Endothelial cell of umbilical vein (primary cell): Measurements from ENCODE around the gene ZFAND6. TPM values are rescaled to one million over a fixed set of nuclear protein-coding genes. Genes with fewer than 3 reads are reported as not detected.

Source experiments
- BruUV-seq: library from RNA; stranded (reverse); fragments of 400-500 nt; replicated peaks from 2 replicates; lab custom pipeline; 2021; lab: Mats Ljungman, UMichigan
- CTCF ChIA-PET: fragments of 300-600, 350-600 bp; sonication (Branson Sonifier 250); formaldehyde crosslinking; loops from one replicate; lab custom pipeline; 2021; ENCODE audit warnings: antibody characterized with exemption, inconsistent platforms; lab: Charles Lee
- POLR2A ChIA-PET: fragments of 300-600, 350-600 bp; sonication (Branson Sonifier 250); formaldehyde crosslinking; loops from one replicate; lab custom pipeline; 2021; ENCODE audit warnings: antibody characterized with exemption, inconsistent platforms; lab: Charles Lee
- DNase-seq: peaks from one replicate; pipeline ENCODE4 v3.0.0-alpha.2; 2011; ENCODE audit warnings: low read depth, low spot score
- FAIRE-seq: peaks from 2 replicates; lab custom pipeline; 2011; peaks lifted over from hg19 to GRCh38; lab: Jason Lieb, UNC
- H2AFZ ChIP-seq: 2 replicates; pipeline ENCODE4 v1.6.0; 2012; ENCODE audit warnings: low read depth, low read length, control low read depth, inconsistent platforms
- H3K27ac ChIP-seq: 2 replicates; pipeline ENCODE4 v1.5.1; 2011; ENCODE audit warnings: low read depth, mild to moderate bottlenecking, control low read depth, low read length, moderate library complexity; ENCODE audit not compliant: insufficient read depth
- H3K27me3 ChIP-seq, 2 experiments: 2 replicates each; pipeline versions ENCODE4 v1.6.0 to v1.6.1; 2011; ENCODE audit warnings: low read length in 2 of 2, mixed read lengths in 1 of 2; ENCODE audit not compliant: control insufficient read depth in 2 of 2, insufficient read depth in 2 of 2
- H3K36me3 ChIP-seq, 2 experiments: 2 replicates in 1 of 2; 3 replicates in 1 of 2; pipeline ENCODE4 v1.5.1; 2011; ENCODE audit warnings: low read length in 2 of 2, mild to moderate bottlenecking in 1 of 2, moderate library complexity in 1 of 2; ENCODE audit not compliant: control insufficient read depth in 2 of 2, insufficient read depth in 2 of 2; ENCODE audit errors: extremely low read depth in 1 of 2
- H3K4me1 ChIP-seq: 3 replicates; pipeline ENCODE4 v1.5.1; 2011; ENCODE audit warnings: mild to moderate bottlenecking, low read length; ENCODE audit not compliant: control insufficient read depth, insufficient read depth; ENCODE audit errors: extremely low read depth
- H3K4me2 ChIP-seq: 2 replicates; pipeline ENCODE4 v1.6.1; 2011; ENCODE audit warnings: low read length, control low read depth, mixed read lengths; ENCODE audit not compliant: insufficient read depth
- H3K4me3 ChIP-seq, 3 experiments: fragments of 200-600 bp in 1 of 3; sonication (generic), shearing (Covaris generic) in 1 of 3; replicated peaks in 1 of 3; 2 replicates each; pipeline ENCODE4 v1.5.1; 2011 to 2016; ENCODE audit warnings: control low read depth in 3 of 3, low read length in 3 of 3, mild to moderate bottlenecking in 2 of 3, inconsistent platforms in 1 of 3, low read depth in 1 of 3, moderate library complexity in 1 of 3; ENCODE audit not compliant: insufficient read depth in 1 of 3
- H3K79me2 ChIP-seq: 2 replicates; pipeline ENCODE4 v1.6.0; 2012; ENCODE audit warnings: low read length, inconsistent platforms; ENCODE audit not compliant: control insufficient read depth, insufficient read depth
- H3K9ac ChIP-seq: replicated peaks from 2 replicates; pipeline ENCODE3; 2011; ENCODE audit warnings: low read length, control low read depth; ENCODE audit not compliant: insufficient read depth; ENCODE audit errors: extremely low read depth
- H3K9me1 ChIP-seq: replicated peaks from 3 replicates; pipeline ENCODE4 v1.6.0; 2011; ENCODE audit warnings: mild to moderate bottlenecking, low read length; ENCODE audit not compliant: control insufficient read depth, insufficient read depth; ENCODE audit errors: extremely low read depth
- H3K9me3 ChIP-seq: replicated peaks from 2 replicates; pipeline ENCODE4 v1.5.1; 2012; ENCODE audit warnings: low read length, inconsistent platforms; ENCODE audit not compliant: control insufficient read depth, insufficient read depth
- H4K20me1 ChIP-seq: replicated peaks from 2 replicates; pipeline ENCODE3; 2011; ENCODE audit warnings: mild to moderate bottlenecking, low read length; ENCODE audit not compliant: control insufficient read depth, insufficient read depth; ENCODE audit errors: extremely low read depth
- CTCF ChIP-seq, 2 donors: IDR thresholded peaks; 1 replicate in 1 of 2; 2 replicates in 1 of 2; pipeline ENCODE4 v1.5.1; 2011; ENCODE audit warnings: low read length in 2 of 2, mild to moderate bottlenecking in 2 of 2, moderate library complexity in 2 of 2, control low read depth in 1 of 2, inconsistent platforms in 1 of 2, low read depth in 1 of 2; ENCODE audit not compliant: insufficient read depth in 1 of 2; ENCODE audit errors: extremely low read depth in 1 of 2
- EZH2 ChIP-seq: IDR thresholded peaks from 2 replicates; pipeline ENCODE4 v1.6.1; 2012; ENCODE audit warnings: borderline replicate concordance, low read depth, mild to moderate bottlenecking, moderate library complexity, low read length, inconsistent platforms; ENCODE audit not compliant: severe bottlenecking
- FOS ChIP-seq: IDR thresholded peaks from 2 replicates; pipeline ENCODE4 v1.6.1; 2011; ENCODE audit warnings: mild to moderate bottlenecking, low read length, moderate library complexity, borderline replicate concordance; ENCODE audit not compliant: insufficient read depth
- GATA2 ChIP-seq: IDR thresholded peaks from 2 replicates; pipeline ENCODE4 v1.7.0; 2011; ENCODE audit warnings: low read depth, mild to moderate bottlenecking, moderate library complexity, mixed read lengths, low read length; ENCODE audit not compliant: insufficient read length, insufficient read depth
- JUN ChIP-seq: IDR thresholded peaks from 2 replicates; pipeline ENCODE4 v1.6.1; 2011; ENCODE audit warnings: borderline replicate concordance, low read depth; ENCODE audit not compliant: insufficient read length, insufficient read depth
- MYC ChIP-seq: IDR thresholded peaks from one replicate; pipeline ENCODE4 v1.6.1; 2011; ENCODE audit warnings: mild to moderate bottlenecking, low read depth, low read length
- POLR2A ChIP-seq: IDR thresholded peaks from 2 replicates; pipeline ENCODE4 v1.6.1; 2012; ENCODE audit warnings: low read depth, mild to moderate bottlenecking, control low read depth, low read length
- POLR2AphosphoS5 ChIP-seq: IDR thresholded peaks from 2 replicates; pipeline ENCODE4 v1.6.1; 2012; ENCODE audit warnings: low read depth, mild to moderate bottlenecking, control low read depth, low read length, moderate library complexity; ENCODE audit not compliant: insufficient read depth
- dilution Hi-C: fragments of 300-500 bp; cut with MboI; formaldehyde crosslinking; loops from one replicate; pipeline ENCODE4 v1.15.0; 2019; ENCODE audit warnings: low sequenced_read_pairs; ENCODE audit not compliant: extremely low pct_ligation_motif_present
- intact Hi-C: fragments of 100-400 bp; cut with micrococcal nuclease; formaldehyde crosslinking; loops from one replicate; pipeline ENCODE4 v1.10.0; 2022
- polyA plus RNA-seq, 4 experiments: library from polyadenylated mRNA; depleted of rRNA in 3 of 4; stranded (reverse) in 3 of 4; unstranded in 1 of 4; fragments of >200 nt; gene quantifications; 2 replicates each; pipeline versions ENCODE4 v1.2.1 to v1.2.3, GENCODE V29; 2011 to 2012; ENCODE audit warnings: missing spikeins in 1 of 4
- total RNA-seq: library from RNA; stranded (reverse); gene quantifications from 2 replicates; pipeline ENCODE4 v1.2.3, GENCODE V29; 2021
- TF ChIP-seq, protein P1 (sequence below): IDR thresholded peaks from 2 replicates; pipeline ENCODE4 v1.6.1; 2011; ENCODE audit not compliant: insufficient read depth, insufficient read length

The ZFAND6 gene
- total and polyA plus RNA-seq, 2 donors (not counting 3 experiments of a cell fraction or from before 2014, with no cell fraction given), result 50.3 to 97.9 TPM

DNA sequence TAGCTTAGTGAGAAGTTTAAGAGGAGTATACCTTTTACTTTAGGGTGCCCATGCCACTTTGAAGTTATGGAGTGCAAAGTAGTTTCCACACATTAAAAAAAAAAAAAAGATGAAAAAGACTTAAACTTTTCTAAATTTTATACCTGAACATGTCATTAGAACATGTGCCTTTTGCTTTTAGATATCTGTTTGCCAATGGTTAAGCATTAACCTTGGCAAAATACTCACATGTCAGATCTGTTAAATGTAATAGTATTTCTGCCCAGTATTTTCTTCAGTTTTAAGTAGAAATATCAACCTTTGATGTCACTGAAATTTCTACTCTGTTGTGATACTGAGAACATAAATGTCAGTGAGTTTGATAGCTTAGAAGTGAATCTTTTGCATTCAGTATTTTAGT is 12.2 kb downstream of the ZFAND6 start:
- H3K9ac ChIP-seq, result no peak overlapping the region
- dilution Hi-C loops, result no loop called here

GRCh38 chr15:80072285-80072994 is 13.0 kb downstream of the ZFAND6 start:
- CTCF ChIA-PET, result interaction anchor here (0.7 to 2.8 kb wide), 10 partner anchors 8 to 177 kb away, joined by 3 to 23 read pairs (median 3); partner anchors contain the start of gene ZFAND6
- DNase-seq (peak; percentile 95), FAIRE-seq (peak; percentile 69)
- Histone ChIP-seq H3K36me3 (no peaks in the 10 kb centered on the region), H3K9me3 (no peaks in the 10 kb centered on the region), H3K79me2 (peaks cover 92% of the 10 kb centered on the region), H3K4me3 (peak overlapping the region; percentile 34 to 98 (median 92)), H3K9me1 (no peaks in the 10 kb centered on the region), H3K9ac (peak overlapping the region; percentile 87), H3K27ac (peak overlapping the region; percentile 32), H3K4me1 (peaks cover 16% of the 10 kb centered on the region), H2AFZ (no peak overlapping the region), H3K4me2 (peak overlapping the region; percentile 100), H3K27me3 (no peaks in the 10 kb centered on the region), H4K20me1 (peaks cover 2% of the 10 kb centered on the region)
- intact Hi-C loops (loop anchor here (1.0 kb wide), 2 partner anchors 13 to 39 kb away; partner anchors contain the start of gene ZFAND6), dilution Hi-C loops (no loop called here)
- TF ChIP-seq GATA2 (no peak), MYC (no peak), POLR2A (no peak), FOS (no peak), CTCF (IDR thresholded peaks at IDR 0.05; ENCODE audit: extremely low read depth in 1 of 2, insufficient read depth in 1 of 2, low read depth in 1 of 2, low read length in 2 of 2) (no peak), EZH2 (no peak), POLR2AphosphoS5 (no peak), JUN (no peak)
- TF ChIP-seq, protein P1, sequence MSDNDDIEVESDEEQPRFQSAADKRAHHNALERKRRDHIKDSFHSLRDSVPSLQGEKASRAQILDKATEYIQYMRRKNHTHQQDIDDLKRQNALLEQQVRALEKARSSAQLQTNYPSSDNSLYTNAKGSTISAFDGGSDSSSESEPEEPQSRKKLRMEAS, result no peak
- TSS peak; percentile 54 for BruUV-seq
- POLR2A ChIA-PET, result interaction anchor here (0.9 to 2.2 kb wide), 2 partner anchors 10 to 13 kb away, joined by 5 to 7 read pairs; partner anchors contain the start of gene ZFAND6

More for the DNA sequence above, 12.2 kb downstream of the ZFAND6 start:
- Histone ChIP-seq H3K4me1 (peaks cover 16% of the 10 kb centered on the region), H2AFZ (no peak overlapping the region), H3K9me1 (no peaks in the 10 kb centered on the region), H3K27ac (no peak overlapping the region), H3K4me2 (peak overlapping the region; percentile 100), H3K79me2 (peaks cover 94% of the 10 kb centered on the region), H4K20me1 (peaks cover 2% of the 10 kb centered on the region), H3K27me3 (no peaks in the 10 kb centered on the region), H3K4me3 (no peak overlapping the region), H3K36me3 (no peaks in the 10 kb centered on the region), H3K9me3 (no peaks in the 10 kb centered on the region)
- DNase-seq, result no peak
- no peak for TF ChIP-seq JUN
- TF ChIP-seq POLR2AphosphoS5, result no peak
- no peak for TF ChIP-seq MYC
- no peak for TF ChIP-seq GATA2
- TF ChIP-seq, protein P1, result no peak
- POLR2A ChIA-PET, result interaction anchor here (2.2 kb wide), 1 partner anchor 12 kb away, joined by 5 read pairs; the partner anchor contains the start of gene ZFAND6
- CTCF ChIA-PET, result interaction anchor here (0.8 to 2.8 kb wide), 9 partner anchors 8 to 176 kb away, joined by 3 to 23 read pairs (median 3); partner anchors contain the start of gene ZFAND6
- no peak for FAIRE-seq
- intact Hi-C loops, result loop anchor here (1.0 kb wide), 2 partner anchors 12 to 38 kb away; partner anchors contain the start of gene ZFAND6
- BruUV-seq, result no TSS peak
